Inflammatory macrophage treated with lipopolysaccharide for 1 hour (primary cell): ENCODE results near the gene VEZT.
"Not testable (repeated sequence)": the region's sequence is repeated elsewhere in the genome, so short reads cannot be mapped to it uniquely, and the experiment has no call there.

Experiments used
- DNase-seq, 2 donors: peaks; one replicate each; pipeline ENCODE4 v3.0.0-alpha.2; 2020 to 2022

Gene VEZT, protein sequence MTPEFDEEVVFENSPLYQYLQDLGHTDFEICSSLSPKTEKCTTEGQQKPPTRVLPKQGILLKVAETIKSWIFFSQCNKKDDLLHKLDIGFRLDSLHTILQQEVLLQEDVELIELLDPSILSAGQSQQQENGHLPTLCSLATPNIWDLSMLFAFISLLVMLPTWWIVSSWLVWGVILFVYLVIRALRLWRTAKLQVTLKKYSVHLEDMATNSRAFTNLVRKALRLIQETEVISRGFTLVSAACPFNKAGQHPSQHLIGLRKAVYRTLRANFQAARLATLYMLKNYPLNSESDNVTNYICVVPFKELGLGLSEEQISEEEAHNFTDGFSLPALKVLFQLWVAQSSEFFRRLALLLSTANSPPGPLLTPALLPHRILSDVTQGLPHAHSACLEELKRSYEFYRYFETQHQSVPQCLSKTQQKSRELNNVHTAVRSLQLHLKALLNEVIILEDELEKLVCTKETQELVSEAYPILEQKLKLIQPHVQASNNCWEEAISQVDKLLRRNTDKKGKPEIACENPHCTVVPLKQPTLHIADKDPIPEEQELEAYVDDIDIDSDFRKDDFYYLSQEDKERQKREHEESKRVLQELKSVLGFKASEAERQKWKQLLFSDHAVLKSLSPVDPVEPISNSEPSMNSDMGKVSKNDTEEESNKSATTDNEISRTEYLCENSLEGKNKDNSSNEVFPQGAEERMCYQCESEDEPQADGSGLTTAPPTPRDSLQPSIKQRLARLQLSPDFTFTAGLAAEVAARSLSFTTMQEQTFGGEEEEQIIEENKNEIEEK

DNA sequence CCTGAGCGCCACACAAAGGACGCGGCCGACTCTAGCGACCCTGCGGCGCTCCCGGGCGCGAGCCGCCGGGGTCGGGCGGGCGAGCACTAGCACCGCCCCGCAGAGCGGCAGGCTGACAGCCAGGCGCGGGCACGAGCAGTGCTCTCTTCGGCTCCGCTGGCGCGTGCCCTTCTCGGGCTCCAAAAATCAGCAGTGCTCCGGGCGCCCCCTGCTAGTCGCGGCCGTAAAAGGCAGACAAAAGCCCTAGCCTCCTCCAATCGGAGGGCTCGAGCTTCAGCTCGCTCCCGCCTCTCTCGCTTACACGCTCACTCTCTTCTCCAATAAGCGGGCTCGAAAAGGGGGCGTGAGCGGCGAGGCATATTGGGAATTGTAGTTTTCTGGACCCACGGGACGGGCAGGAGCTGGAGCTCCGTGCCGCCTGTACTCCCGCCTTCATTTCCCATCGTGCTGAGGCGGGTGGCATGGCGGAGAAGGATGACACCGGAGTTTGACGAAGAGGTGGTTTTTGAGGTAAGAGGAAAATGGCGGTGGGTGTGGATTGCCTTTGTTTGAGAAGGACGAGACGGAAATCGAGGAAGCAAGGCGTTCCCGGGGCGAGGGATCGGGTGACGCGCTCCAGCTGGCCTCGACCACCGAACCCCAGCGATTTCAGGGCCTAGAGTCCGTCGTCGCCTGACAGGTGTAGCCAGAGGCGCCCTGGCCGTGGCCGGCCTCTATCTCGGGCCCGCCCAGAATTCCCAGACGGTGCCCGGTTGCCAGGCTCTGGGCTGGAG lies at the start of gene VEZT, which contains the start of gene FGD6:
Gene VEZT (plus strand): TSS at position 431 of the 773 bp plus-strand sequence. CDS start 44 bp downstream, at position 475.
Gene FGD6 (minus strand): TSS at position 91 of the 773 bp plus-strand sequence. CDS start 227 bp downstream, outside the sequence.
- peak; percentile 99 to 100 for DNase-seq

DNA sequence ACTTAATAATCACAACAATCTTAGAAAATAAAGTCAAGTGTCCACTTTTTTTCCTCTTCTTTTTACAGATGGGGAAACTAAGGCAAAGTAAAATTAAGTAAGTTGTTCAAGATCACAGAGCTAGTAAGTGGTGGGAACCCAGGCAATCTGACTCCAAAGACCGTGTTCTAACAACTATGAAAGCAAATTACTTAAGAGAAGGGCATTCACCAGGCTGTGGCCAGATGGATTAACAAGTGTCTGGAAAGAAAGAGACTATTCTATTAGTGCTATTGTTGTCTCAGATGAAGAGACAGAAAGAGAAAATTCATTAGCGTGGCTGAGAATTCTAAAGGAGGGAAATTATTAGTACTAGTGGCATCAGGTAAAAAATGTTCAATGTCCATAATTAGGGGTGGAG lies 48.9 kb upstream of the VEZT start:
- DNase-seq: no peak

DNA sequence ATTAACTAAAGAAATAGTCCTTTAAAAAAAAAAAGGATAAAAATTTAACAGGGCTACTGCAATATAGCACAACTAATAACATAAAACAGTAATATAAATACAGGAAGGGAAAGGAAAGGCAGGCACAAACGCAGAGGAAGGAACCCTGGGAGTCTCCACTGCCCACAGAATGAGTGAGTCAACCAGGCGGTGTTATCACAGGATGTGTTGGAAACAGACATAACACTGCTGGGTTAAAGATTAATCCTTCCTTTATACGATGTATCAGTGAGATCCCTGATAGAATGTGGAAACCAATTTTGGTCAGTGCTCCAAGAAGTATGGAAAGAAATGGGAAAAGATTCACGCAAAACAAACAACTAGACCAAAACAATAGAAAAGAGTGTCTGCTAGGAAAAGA lies 48.2 kb upstream of the VEZT start:
- DNase-seq: peak; percentile 79 to 88

DNA sequence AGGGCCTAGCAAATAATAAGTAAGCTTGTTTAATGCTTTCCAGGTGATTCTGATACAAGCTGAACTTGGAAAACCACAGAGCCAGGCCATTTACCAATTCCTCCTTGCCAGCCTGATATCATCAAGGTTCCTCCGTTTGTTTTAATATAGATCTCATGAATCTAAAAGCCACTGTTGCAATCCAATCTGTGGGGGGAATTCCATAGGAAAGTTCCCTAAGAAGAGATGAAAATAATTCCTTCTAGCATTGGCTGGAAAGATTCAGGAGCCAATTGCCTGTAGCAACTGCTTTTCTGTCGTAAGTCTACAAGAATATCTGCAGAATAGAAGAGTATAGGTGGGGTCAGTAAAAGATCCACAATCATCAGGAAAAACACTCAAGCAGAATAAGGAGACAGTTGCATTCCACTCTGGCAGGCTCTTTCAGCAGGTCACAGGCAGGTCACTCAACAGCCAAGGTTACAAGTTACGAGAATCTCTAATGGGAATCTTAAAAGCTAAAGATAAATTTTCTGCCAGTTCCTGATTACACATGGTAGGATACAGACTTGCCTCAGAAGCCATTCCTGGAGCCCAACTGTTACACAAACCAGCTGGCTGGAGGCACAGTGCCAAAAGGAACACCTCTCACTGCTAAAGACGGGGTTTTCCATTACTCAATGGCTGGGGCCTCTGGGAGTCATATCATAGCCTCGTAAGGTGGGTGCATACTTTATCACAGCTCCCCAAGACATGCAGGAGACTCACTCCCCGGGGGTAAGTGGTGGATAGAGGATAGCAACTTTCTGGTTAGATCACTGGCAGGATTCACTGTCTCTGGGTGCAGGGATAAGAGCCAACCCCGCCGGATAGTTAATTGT lies 44.0 kb upstream of the VEZT start:
- DNase-seq: peak in 1 of 2 donors; percentile 83

DNA sequence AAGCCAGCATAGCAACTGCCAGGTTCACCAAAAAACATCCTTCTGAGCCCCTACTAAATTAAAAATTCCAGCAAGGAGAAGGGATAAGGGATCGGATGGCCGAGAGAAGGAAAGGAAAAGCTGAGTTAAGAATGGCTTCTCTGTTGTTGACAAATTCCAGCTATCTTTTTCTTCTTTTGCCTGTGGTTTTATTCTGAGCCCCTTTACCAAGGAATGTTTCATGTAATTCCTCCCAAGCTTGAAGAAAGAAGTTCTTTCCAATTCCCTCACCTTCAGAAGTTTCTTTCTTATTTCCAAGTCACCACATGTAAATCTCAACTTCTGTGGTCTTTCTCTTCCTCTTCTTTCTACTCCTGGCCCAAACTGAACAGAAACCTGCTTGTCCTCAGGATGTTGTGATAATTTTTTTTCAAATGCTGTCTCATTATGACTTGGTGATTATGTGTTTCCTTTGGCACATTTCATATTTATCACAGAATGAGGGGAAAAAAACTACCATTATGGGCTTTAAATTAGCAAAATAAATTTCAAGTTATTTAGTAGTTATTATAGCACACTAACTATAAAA lies 40.3 kb upstream of the VEZT start:
- DNase-seq: no peak

DNA sequence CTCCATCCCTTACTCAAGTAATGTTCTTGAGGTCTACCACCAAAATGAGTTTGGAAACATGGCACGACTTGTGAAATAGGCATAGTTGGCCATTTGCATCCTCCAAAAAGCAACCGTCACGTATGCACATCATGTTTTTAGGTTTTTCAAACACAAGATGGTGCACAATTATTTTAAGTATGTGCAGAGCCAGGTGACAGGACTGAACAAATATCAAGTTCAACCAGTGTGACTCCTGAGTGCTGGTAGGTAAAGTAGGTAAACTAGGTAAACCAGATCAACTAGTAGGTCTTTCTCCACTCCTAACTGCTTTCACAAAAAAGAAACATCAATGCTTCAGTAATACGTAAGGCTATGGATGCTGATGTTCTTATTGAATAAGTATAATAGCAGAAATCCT lies 39.5 kb upstream of the VEZT start:
- DNase-seq: no peak

DNA sequence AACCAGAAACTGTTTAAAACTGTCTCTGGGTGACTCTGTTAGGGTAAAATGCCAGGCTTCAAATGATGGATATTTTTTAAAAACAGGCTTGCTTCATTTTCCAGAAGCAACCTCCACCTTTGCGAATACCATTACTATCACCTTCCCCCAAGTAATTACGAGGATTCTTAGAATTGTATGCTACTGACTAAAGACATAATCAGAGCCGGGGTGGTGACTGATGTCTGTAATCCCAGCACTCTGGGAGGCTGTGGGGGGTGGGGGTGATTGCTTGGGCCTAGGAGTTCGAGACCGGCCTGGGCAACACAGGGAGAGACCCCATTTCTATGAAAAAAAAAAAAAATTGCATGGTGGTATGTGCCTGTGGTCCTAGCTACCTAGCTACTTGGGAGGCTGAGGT lies 38.6 kb upstream of the VEZT start:
- DNase-seq: no peak

DNA sequence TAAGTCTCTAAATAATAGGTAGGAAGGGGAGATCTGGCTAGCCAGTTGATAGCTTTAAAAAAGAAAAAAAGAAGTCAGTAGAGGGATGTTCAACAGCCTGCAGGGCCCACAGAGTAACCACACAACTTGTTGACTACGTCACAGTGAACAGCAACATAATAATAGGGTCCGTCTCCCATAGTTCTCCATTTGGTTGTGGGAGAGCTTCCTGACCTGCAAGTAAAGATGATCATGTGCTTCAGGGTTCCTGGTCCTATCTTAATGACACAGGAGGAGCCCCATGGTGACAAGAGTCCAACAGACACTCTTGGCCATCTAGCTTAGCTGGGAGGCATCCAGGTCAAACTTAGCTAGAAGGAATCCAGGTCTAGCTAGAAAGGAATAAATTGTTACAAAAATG lies 36.5 kb upstream of the VEZT start:
- DNase-seq: peak in 1 of 2 donors; percentile 53

DNA sequence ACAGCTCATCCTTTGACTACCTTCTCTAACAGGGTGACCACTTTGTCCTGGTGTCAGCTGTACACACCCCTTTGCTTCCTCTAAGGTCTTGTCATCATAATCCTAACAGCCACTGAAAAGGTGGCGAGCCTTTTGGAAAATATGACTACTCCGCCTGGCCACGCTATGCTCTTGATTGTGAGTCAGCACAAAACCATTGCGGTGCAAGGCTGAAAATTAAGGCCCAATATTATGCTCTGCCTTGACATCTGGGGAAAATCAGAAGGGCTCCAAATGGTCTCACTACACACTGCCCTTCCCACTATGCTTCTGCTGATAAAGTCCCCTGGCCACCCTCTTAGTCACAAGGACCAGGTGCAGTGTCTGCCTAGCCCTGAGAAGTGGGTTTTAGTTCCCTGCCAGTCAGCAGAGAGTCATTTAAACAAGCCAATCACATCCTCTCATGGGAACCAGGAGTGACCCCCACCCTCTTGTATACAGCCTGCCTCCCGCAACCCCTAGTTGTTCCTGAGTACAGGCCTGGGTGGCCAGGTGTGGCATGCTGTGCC lies 34.7 kb upstream of the VEZT start:
- DNase-seq: no peak

DNA sequence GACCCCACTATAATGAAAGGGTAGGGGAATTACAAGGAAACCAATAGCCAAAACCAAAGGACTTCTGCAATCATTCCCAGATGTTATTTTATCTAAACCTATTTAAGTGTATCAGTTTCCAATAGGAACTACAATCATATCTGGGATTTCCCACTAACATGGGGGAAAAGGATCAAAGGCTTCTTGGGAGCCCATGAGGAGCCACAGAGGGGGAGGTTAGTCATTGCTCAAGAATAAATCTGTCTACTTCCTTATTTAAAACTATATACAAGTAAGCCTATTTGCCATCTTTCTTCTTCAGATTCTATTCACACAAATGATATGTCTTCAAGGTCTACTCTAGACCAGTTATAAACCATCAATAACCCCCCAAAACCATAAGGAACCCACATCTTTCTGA lies 33.5 kb upstream of the VEZT start:
- DNase-seq: peak; percentile 62 to 87

DNA sequence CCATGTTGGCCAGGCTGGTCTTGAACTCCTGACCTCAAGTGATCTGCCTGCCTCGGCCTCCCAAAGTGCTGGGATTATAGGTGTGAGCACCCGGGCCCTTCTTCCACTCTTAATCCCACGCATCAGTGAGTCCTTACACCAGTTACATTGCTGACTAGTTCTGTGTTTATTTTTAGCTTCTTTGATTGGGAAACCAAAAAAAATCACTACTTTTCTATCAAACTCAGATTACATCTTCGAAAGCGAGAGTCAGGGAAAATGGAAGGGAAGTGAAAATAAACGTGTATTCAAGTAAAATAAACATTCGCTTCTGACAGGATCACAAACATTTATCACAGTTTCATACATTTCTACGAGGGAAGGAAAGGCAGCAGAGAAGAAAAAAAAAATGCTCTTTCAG lies 32.5 kb upstream of the VEZT start:
- peak; percentile 62 to 74 for DNase-seq

DNA sequence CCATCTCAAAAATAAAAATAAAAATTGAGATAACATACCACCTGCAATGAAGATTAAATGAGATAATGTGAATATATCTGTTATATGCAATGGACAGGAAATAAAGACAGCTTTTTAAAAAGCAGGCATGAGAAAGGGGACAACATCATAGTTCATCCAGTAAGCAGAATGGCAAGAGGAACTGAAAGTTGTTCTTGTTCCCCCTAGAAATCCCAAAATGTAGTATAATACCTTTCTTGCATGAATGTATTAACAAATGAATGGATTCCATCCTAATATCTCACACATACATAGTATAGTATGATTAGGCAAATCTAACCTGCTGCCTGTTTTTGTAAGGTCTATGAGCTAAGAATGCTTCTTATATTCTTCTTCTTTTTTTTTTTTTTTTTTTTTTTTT lies 31.8 kb upstream of the VEZT start:
- DNase-seq: peak; percentile 64 to 92

DNA sequence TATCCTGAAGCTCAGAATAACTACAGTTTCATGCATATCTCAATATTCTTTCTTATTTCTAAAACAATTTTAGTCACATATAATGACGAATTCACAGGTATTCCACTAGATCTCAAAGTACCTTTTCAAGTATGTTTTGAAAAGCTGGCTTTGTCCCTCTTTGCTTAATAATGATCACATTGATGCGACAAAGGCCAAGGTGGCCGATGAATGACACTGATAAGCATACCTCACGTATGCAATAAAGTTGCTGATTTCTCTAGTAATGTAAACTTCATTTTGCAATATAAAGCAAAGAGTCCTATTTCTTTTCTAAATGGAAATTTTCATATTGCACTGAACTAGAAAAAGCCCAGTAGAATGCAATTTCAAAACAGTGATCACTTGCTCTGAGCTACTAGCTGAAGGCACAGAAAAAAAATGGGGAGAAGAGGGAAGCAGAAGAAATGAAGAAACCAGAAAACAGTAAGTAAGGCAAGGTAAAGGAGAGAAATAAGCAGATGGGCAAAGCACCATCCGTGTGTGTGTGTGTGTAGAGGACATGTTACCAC lies 29.7 kb upstream of the VEZT start:
- peak; percentile 68 to 92 for DNase-seq

DNA sequence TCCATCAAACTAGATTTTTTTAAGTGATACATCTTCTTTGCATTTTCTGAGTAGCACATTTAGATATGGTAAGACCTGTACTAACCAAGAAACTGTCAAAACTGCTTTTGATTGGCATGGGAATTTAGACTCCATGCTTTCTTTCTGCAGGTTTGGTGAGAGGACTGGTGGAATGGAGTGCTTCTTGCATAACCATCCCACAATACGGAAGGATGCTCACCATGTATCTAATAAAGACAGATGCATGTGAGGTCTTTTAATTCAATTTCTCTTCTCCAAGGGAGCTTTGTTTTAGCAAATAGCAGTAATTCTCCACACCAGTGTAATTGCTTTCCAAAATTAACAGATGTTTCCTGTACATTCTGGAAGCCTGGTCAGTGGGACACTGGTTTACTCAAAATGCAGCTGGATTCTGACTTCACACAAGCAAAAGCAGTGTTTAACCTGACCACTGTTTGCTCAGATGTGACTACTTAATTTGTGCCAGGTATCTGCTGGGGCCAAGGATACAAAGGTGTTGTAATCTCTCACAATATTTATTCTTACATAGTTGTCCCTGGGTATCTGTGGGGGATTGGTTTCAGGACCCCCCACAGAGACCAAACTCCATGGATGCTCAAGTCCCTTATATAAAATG lies 26.4 kb upstream of the VEZT start:
- no peak for DNase-seq

DNA sequence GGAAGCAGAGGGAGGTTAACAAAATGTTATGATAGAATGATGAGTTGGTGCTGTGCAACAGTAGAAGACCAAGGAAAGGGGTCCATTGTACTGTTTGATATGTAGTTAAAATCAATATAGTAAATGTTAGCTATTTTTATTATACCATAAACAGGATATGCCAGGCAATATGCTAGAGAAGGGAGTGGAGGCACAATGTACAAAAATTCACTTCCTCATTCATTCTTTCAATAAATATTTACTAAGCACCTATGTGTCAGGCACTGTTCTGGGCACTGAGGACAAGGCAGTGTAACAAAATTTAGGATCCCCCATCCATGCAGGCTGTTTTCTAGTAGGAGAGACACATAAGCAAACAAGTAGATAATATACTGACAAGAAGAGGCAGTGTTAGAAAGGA lies 25.3 kb upstream of the VEZT start:
- DNase-seq: no peak

DNA sequence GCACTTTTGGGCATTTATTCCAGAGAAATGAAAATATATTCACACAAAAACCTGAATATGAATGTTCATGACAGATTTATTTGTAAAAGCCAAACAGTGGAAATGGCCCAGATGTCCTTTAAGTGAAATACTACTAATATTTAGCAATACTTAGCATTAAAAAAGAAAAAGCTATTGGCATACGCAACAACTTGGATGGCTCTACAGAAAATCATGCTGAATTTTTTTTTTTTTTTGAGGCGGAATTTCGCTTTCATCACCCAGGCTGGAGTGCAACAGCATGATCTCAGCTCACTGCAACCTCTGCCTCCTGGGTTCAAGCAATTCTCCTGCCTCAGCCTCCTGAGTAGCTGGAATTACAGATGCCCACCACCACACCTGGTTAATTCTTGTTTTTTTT lies 24.5 kb upstream of the VEZT start:
- DNase-seq: no peak

DNA sequence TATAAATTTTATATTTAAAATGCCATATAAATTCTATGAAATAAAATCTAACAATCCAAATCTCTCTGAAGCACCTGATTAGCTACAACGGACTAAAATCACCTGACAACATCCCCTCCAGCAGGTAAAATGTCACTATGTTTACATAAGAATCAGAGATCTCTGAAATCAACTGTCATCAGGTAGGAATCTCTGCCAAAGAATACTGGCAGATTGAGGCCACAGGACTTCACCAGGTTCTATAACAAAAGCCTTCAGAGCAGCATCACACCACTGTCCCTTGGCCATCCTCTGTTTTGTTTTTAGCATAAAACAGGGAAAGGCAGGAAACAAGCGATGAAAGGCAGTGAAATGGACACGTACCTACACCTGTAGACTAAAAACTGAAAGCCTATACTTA lies 22.5 kb upstream of the VEZT start:
- no peak for DNase-seq

DNA sequence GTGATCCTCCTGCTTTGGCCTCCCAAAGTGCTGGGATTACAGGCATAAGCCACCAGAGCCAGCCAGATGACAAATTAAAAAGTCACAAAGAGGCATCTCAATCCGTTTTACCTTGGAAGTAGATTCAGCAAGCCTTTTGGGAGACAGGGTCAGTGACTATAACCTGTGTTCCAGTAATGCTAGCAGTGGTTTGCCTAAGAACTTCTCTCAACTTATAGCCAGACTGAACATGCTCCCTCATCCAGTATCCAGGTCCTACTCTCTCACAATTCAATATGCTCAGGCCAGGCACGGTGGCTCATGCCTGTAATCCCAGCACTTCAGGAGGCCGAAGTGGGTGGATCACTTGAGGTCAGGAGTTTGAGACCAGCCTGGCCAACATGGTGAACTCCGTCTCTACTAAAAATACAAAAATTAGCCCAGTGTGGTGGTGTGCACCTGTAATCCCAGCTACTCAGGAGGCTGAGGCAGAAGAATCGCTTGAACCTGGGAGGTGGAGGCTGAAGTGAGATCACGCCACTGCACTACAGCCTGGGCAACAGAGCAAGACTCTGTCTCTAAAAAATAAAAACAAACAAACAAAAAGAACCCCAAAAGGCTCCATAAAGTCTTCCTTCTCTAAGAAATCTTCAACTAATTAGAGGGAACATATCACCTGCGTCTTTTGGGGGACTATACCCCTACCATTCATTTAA lies 20.6 kb upstream of the VEZT start:
- DNase-seq: not testable (repeated sequence)

DNA sequence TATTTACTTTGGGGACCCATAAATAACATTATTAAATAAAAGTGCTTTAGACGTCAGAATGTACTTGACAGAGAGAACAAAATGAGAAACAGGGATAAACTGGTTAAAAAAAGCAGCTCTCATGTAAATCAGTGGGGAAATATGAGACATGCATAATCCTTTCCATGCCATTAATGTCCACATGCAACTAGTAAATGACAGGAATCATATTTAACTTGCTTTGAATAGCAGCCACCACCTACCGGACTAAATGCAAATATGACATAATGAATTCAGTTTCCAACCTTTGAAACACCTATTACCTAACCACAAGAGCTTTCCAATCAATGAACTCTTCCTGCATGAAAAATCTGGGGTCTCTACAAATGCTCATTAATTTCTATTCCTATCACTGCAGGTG lies 20.0 kb upstream of the VEZT start:
- DNase-seq: no peak

DNA sequence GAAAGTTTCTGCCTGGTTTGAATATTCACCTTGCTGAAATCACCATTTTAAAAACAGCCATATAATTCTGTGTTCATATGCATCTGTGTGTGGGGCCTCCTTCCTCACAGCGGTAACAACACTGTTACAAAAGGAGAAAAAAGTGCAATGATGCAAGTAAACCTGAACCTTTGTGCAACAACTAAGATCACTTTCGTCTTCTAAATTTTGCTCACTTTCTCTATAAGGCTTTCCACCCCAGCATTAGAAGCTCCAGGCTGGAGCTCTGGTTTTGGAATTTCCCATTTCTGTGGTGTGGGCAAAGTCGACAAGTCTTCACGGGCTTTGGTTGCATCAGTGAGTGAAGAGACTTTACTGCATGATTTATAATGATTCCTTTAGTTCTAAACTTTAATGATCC lies 18.7 kb upstream of the VEZT start:
- DNase-seq: peak; percentile 72 to 94
